Stimulated activated CD8-positive, alpha-beta memory T cell treated with anti-CD3 and anti-CD28 coated beads, Interleukin-4, amount 100 ng/mL, for 48 hours (primary cell): ENCODE measurements around the gene INTS13.
"Not testable (repeated sequence)": the region's sequence is repeated elsewhere in the genome, so short reads cannot be mapped to it uniquely, and the experiment has no call there.

Experiments
- DNase-seq: peaks from one replicate; pipeline ENCODE4 v3.0.0-alpha.2; 2020

Gene INTS13

GRCh38 chr12:26869104-26869494 lies 68.7 kb downstream of the INTS13 start:
- no peak for DNase-seq

GRCh38 chr12:26868447-26869103 lies 69.2 kb downstream of the INTS13 start:
- DNase-seq = no peak

- no peak for DNase-seq
Measured at GRCh38 chr12:26867080-26867479, 70.7 kb downstream of the INTS13 start.

GRCh38 chr12:26863515-26863914 lies 74.3 kb downstream of the INTS13 start:
- no peak for DNase-seq

- DNase-seq = not testable (repeated sequence)
Measured at GRCh38 chr12:26862787-26863186, 75.0 kb downstream of the INTS13 start.

GRCh38 chr12:26861690-26862089 lies 76.1 kb downstream of the INTS13 start:
- DNase-seq = no peak

- DNase-seq = no peak
Measured at GRCh38 chr12:26857465-26858176, 80.2 kb downstream of the INTS13 start.

GRCh38 chr12:26855337-26855736 lies 82.4 kb downstream of the INTS13 start:
- DNase-seq = no peak
